ENCODE measurements around the gene CALML6. TPM values are rescaled to one million over a fixed set of nuclear protein-coding genes. Genes with fewer than 3 reads are reported as not detected.

CALML6 gene
- total RNA-seq, 2 experiments from 2014 or later = 0.45 TPM; not detected in 1

DNA sequence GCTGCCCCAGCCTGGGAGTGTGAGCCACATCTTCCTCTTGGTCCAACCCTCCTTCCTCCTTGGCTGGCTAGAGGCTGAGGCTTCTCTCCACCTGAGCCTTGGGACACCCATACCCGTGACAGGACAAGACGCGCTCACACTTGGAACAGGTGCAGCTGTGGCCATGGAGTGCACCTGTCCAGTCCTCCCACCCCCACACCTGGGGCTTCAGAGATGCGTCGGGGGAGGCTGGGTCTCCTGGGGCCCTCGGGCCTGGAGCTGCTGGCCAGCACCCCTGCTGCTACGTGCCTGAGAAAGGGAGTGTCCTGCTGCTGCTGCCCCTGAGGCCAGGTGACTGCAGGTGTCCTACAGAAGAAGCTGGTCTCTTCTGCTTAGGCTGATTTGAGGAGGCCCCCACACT, 41.0 kb downstream of the CALML6 start:
- ATAC-seq = no peak
- no peak for DNase-seq
- peaks cover 10% of the 10 kb centered on the region for H3K27me3 Mint-ChIP-seq
- no peak overlapping the region for H3K27ac Mint-ChIP-seq
- no peak overlapping the region for H3K4me3 Mint-ChIP-seq
- CTCF ChIA-PET = interaction anchor here (1.0 kb wide), 1 partner anchor 88 kb away, joined by 3 read pairs; no protein-coding TSS in a partner anchor
- H3K9me3 Mint-ChIP-seq (ENCODE audit: low read depth) = peaks cover 5% of the 10 kb centered on the region
- H3K36me3 Mint-ChIP-seq = peaks cover 1% of the 10 kb centered on the region
- peaks cover 2% of the 10 kb centered on the region for H3K4me1 Mint-ChIP-seq

- Mint-ChIP-seq H3K27ac (no peak overlapping the region), H3K27me3 (peaks cover 14% of the 10 kb centered on the region), H3K9me3 (ENCODE audit: low read depth) (peaks cover 4% of the 10 kb centered on the region), H3K4me1 (peaks cover 2% of the 10 kb centered on the region), H3K36me3 (peaks cover 1% of the 10 kb centered on the region), H3K4me3 (no peak overlapping the region)
- CTCF ChIA-PET = interaction anchor here (1.0 kb wide), 1 partner anchor 88 kb away, joined by 3 read pairs; no protein-coding TSS in a partner anchor
- ATAC-seq (no peak), DNase-seq (no peak)
Observed at GRCh38 chr1:1956586-1957532, 41.8 kb downstream of the CALML6 start.

DNA sequence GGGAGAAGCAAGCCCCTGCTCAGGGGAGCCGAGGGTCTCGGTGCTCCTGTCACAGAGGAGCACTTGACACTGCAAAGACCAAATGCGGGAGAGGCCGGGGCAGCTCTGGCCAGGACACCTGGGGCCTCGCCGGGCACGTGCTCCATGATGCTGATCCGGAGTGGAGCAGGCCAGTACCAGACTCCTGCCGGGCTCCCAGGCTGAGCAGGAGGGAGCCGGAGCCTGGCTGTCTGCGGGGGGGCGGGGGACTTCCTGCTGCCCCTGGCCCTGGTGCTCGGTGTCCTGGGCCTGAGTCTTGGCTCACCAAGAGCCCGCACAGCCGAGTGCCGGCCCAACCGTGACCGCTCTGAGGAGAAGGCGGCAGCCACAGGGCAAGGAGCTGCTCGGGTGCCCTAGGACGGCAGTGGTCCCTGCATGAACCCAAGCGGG, 42.5 kb downstream of the CALML6 start:
- ATAC-seq (no peak), DNase-seq (no peak)
- Mint-ChIP-seq H3K36me3 (peaks cover 1% of the 10 kb centered on the region), H3K27me3 (peaks cover 12% of the 10 kb centered on the region), H3K4me3 (no peak overlapping the region), H3K4me1 (peaks cover 2% of the 10 kb centered on the region), H3K27ac (no peak overlapping the region), H3K9me3 (ENCODE audit: low read depth) (peaks cover 4% of the 10 kb centered on the region)
- CTCF ChIA-PET = interaction anchor here (1.7 kb wide), 1 partner anchor 17 kb away, joined by 3 read pairs; no protein-coding TSS in a partner anchor

GRCh38 chr1:1958071-1958541, 43.0 kb downstream of the CALML6 start:
- peaks cover 12% of the 10 kb centered on the region for H3K27me3 Mint-ChIP-seq
- H3K27ac Mint-ChIP-seq = no peak overlapping the region
- ATAC-seq (no peak), DNase-seq (no peak)
- H3K4me3 Mint-ChIP-seq = no peak overlapping the region
- peaks cover 4% of the 10 kb centered on the region for H3K9me3 Mint-ChIP-seq (ENCODE audit: low read depth)
- peaks cover 2% of the 10 kb centered on the region for H3K4me1 Mint-ChIP-seq
- peaks cover 1% of the 10 kb centered on the region for H3K36me3 Mint-ChIP-seq
- CTCF ChIA-PET = interaction anchor here (1.5 to 6.3 kb wide), 3 partner anchors 11 to 87 kb away, joined by 3 to 84 read pairs (median 3); no protein-coding TSS in a partner anchor

- Mint-ChIP-seq H3K9me3 (ENCODE audit: low read depth) (peaks cover 4% of the 10 kb centered on the region), H3K36me3 (peaks cover 1% of the 10 kb centered on the region), H3K4me1 (peaks cover 2% of the 10 kb centered on the region), H3K27me3 (peaks cover 12% of the 10 kb centered on the region), H3K27ac (no peak overlapping the region), H3K4me3 (no peak overlapping the region)
- ATAC-seq (no peak), DNase-seq (no peak)
- CTCF ChIA-PET = interaction anchor here (1.1 to 6.3 kb wide), 4 partner anchors 10 to 215 kb away, joined by 3 to 84 read pairs (median 4); no protein-coding TSS in a partner anchor
Observed at GRCh38 chr1:1959459-1959839, 44.4 kb downstream of the CALML6 start.

DNA sequence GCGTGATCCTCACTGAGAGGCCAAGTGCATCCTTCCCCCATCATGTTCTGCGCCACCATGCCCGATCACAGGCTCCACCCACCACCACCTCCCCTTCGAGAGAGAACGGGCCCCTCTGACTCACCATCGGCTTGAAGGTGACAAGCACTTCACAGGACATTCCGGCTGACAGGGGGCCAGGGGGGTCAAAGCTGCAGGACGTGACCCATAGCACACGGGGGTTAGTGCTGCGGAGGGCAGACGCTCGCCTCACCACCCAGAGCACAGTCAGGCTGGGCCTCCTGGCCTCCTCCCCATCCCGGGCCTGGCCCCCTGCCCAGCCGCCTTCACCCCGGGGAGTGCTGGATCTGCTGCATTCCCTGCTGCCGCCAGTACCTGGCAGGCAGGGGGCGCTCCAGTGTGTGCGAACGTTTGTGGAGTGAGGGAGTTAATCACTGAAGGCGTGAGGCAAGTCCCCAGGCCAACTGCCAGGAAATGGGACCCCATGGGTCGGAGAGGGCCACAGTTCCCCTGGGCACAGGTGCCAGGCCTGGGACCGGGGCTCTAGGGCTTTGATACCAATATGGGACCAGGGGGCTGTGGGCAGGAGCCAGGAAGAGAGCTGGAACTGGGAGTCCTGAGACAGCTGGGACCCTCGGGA, 44.9 kb downstream of the CALML6 start:
- Mint-ChIP-seq H3K27ac (no peak overlapping the region), H3K4me3 (no peak overlapping the region), H3K9me3 (ENCODE audit: low read depth) (peaks cover under 1% of the 10 kb centered on the region), H3K36me3 (peaks cover under 1% of the 10 kb centered on the region), H3K4me1 (peaks cover 2% of the 10 kb centered on the region), H3K27me3 (peaks cover 12% of the 10 kb centered on the region)
- peak; percentile 83 for ATAC-seq
- DNase-seq = peak; percentile 78
- CTCF ChIA-PET = interaction anchor here (0.7 to 6.3 kb wide), 7 partner anchors 19 to 214 kb away, joined by 3 to 84 read pairs (median 3); no protein-coding TSS in a partner anchor

DNA sequence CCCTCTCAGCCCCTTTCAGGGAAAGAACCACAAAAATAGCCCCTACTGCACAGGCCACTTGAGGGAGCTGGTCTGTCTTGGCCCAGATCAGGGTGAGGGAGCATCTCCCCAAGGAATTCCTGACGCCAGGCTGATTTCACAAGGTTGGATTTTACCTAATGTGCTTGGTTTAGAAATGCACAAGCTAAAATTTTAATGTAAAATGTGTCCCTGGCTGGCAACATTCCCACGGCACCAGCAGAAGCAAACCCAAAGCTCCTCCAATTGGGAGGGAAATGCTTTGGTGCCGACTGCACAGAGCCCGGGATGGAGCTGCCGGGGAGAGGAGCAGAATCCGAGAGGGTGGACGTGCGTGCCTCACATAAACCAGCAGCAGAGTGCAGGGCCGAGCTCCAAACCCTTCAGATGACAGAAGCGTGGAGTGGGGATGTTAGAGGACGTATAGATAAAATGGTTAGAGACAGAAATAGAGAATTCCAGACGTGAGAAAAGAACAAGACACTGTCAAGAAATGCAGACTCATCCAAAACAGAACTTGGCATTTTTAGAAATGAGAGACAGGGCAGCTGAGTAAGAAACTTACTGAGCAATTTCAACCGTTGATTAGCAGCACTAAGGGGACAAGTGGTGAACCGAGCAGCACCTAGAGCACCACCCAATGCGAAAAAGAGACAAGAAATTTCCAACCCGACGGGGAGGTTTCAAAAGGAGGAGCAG, 45.6 kb downstream of the CALML6 start:
- no peaks in the 10 kb centered on the region for H3K36me3 Mint-ChIP-seq
- DNase-seq = no peak
- peaks cover 12% of the 10 kb centered on the region for H3K27me3 Mint-ChIP-seq
- H3K27ac Mint-ChIP-seq = no peak overlapping the region
- ATAC-seq = no peak
- H3K4me3 Mint-ChIP-seq = no peak overlapping the region
- H3K4me1 Mint-ChIP-seq = peaks cover 2% of the 10 kb centered on the region
- no peaks in the 10 kb centered on the region for H3K9me3 Mint-ChIP-seq (ENCODE audit: low read depth)
- CTCF ChIA-PET = interaction anchor here (0.7 to 6.3 kb wide), 6 partner anchors 19 to 214 kb away, joined by 3 to 84 read pairs (median 4); no protein-coding TSS in a partner anchor

GRCh38 chr1:1962752-1963151, 47.7 kb downstream of the CALML6 start:
- Mint-ChIP-seq H3K27ac (no peak overlapping the region), H3K27me3 (peaks cover 12% of the 10 kb centered on the region), H3K4me1 (peaks cover 2% of the 10 kb centered on the region), H3K4me3 (no peak overlapping the region), H3K36me3 (no peaks in the 10 kb centered on the region), H3K9me3 (ENCODE audit: low read depth) (no peaks in the 10 kb centered on the region)
- DNase-seq (no peak), ATAC-seq (no peak)
- CTCF ChIA-PET = interaction anchor here (6.3 kb wide), 1 partner anchor 82 kb away, joined by 84 read pairs; no protein-coding TSS in a partner anchor

DNA sequence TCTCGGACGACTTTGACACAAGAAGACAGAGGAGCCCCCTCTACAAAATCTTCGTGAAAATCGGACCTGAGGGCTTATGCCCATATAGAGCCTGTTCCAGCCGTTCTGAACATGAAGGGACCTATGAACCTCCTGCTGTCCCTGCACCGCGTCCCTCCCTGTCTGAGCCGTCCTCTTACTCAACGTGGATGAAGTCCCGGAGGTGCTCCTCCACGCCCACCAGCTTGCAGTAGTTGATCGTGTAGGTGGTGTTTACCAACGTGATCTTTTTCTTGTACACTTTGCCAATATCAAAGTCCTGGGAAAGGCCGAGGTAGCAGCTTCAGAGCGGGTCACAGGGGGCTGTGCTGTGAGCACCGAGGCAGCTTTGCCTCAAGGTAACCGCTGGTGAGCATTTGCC, 48.5 kb downstream of the CALML6 start:
- Mint-ChIP-seq H3K4me3 (no peak overlapping the region), H3K9me3 (ENCODE audit: low read depth) (no peaks in the 10 kb centered on the region), H3K36me3 (no peaks in the 10 kb centered on the region), H3K27ac (no peak overlapping the region), H3K27me3 (peaks cover 12% of the 10 kb centered on the region), H3K4me1 (peaks cover 2% of the 10 kb centered on the region)
- CTCF ChIA-PET = interaction anchor here (6.3 kb wide), 1 partner anchor 82 kb away, joined by 84 read pairs; no protein-coding TSS in a partner anchor
- no peak for DNase-seq
- ATAC-seq = no peak

GRCh38 chr1:1964811-1965210, 49.8 kb downstream of the CALML6 start:
- Mint-ChIP-seq H3K4me1 (peaks cover 2% of the 10 kb centered on the region), H3K9me3 (ENCODE audit: low read depth) (no peaks in the 10 kb centered on the region), H3K36me3 (no peaks in the 10 kb centered on the region), H3K4me3 (no peak overlapping the region), H3K27ac (no peak overlapping the region), H3K27me3 (peaks cover 12% of the 10 kb centered on the region)
- DNase-seq (no peak), ATAC-seq (no peak)
- CTCF ChIA-PET = no interaction called here

- peaks cover 10% of the 10 kb centered on the region for H3K27me3 Mint-ChIP-seq
- H3K4me1 Mint-ChIP-seq = no peaks in the 10 kb centered on the region
- CTCF ChIA-PET = no interaction called here
- ATAC-seq (no peak), DNase-seq (no peak)
- no peak overlapping the region for H3K4me3 Mint-ChIP-seq
- H3K9me3 Mint-ChIP-seq (ENCODE audit: low read depth) = no peaks in the 10 kb centered on the region
- H3K27ac Mint-ChIP-seq = no peak overlapping the region
- H3K36me3 Mint-ChIP-seq = no peaks in the 10 kb centered on the region
Observed at GRCh38 chr1:1965546-1965945, 50.5 kb downstream of the CALML6 start.

DNA sequence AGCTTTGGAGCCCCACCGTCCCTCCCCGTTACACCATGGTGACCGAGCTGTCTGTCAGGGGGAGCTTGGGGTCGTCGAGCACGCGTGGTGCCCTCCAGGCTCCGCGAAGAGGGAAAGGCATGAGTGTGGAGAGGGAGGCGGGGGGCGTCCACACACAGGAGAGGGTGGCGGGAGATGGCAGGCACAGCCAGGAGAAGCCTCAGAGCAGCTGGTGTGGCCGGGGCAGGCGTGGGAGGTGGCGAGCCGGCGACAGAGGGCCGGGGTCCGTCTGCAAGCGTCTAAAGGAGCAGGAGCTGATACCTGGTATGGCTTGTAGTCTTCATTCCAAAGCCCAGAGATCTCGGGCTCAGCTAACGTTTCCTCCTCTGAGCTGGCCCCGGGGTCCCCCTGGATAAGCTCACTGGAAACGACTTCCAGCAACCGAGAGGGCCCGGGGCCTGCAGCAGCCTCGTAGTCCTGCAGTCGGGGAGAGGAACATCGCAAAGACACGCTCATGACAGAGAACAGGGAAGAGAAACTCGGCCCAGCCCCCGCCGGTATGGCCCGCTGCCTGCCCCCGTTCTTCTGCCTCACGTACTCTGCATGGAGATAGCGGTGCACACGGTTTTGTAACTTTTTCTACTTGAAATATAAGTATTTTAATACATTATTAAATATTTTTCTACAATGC, 51.1 kb downstream of the CALML6 start:
- Mint-ChIP-seq H3K4me3 (no peak overlapping the region), H3K27me3 (peaks cover 5% of the 10 kb centered on the region), H3K9me3 (ENCODE audit: low read depth) (peaks cover 6% of the 10 kb centered on the region), H3K27ac (no peak overlapping the region), H3K36me3 (no peaks in the 10 kb centered on the region), H3K4me1 (no peaks in the 10 kb centered on the region)
- no peak for ATAC-seq
- CTCF ChIA-PET = no interaction called here
- DNase-seq = no peak
